Measurements from ENCODE around the gene CSMD2. TPM values are rescaled to one million over a fixed set of nuclear protein-coding genes. Genes with fewer than 3 reads are reported as not detected.

The CSMD2 gene
- total RNA-seq, 6 donors from 2014 or later, result 0.39 to 1.0 (median 0.52) TPM

DNA sequence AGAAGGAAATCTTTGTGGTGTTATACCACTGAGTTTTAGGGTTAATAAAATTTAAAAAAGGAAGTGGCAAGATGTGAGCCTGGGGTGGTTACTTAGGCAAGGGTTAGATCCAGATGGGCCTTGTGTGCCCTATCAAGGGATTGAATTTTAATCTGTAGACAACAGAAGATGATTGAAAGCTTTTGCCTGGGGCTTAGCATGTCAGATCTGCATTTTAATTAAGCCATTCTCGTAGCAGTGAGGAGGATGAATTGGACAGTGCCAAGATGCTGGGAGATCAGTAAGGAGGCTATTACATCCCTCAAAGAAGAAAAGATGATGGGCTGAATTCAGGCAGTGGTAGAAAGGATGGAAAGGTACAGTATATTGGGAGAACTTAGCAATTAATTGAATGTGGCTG lies 258.9 kb downstream of the CSMD2 start:
- H3K27me3 ChIP-seq, result no peaks in the 10 kb centered on the region
- no peak overlapping the region for H3K27ac ChIP-seq
- no peak for ATAC-seq (ENCODE audit: low FRiP score in 2 of 2)
- H3K9me3 ChIP-seq, result no peaks in the 10 kb centered on the region
- no peaks in the 10 kb centered on the region for H3K36me3 ChIP-seq
- TF ChIP-seq POLR2A (IDR thresholded peaks at IDR 0.05) (no peak), EP300 (IDR thresholded peaks at IDR 0.05) (no peak), POLR2AphosphoS5 (IDR thresholded peaks at IDR 0.05) (no peak)
- TF ChIP-seq, protein P1, sequence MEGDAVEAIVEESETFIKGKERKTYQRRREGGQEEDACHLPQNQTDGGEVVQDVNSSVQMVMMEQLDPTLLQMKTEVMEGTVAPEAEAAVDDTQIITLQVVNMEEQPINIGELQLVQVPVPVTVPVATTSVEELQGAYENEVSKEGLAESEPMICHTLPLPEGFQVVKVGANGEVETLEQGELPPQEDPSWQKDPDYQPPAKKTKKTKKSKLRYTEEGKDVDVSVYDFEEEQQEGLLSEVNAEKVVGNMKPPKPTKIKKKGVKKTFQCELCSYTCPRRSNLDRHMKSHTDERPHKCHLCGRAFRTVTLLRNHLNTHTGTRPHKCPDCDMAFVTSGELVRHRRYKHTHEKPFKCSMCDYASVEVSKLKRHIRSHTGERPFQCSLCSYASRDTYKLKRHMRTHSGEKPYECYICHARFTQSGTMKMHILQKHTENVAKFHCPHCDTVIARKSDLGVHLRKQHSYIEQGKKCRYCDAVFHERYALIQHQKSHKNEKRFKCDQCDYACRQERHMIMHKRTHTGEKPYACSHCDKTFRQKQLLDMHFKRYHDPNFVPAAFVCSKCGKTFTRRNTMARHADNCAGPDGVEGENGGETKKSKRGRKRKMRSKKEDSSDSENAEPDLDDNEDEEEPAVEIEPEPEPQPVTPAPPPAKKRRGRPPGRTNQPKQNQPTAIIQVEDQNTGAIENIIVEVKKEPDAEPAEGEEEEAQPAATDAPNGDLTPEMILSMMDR (IDR thresholded peaks at IDR 0.05), result no peak
- H3K4me3 ChIP-seq, result no peak overlapping the region
- WGBS, 2 donors, result 64 to 78% methylated on average over 1 of the region's 1 CpG
- H3K4me1 ChIP-seq, result peaks cover 0 to 7% (median 3%) of the 10 kb centered on the region in 4 donors
- no peak for DNase-seq

DNA sequence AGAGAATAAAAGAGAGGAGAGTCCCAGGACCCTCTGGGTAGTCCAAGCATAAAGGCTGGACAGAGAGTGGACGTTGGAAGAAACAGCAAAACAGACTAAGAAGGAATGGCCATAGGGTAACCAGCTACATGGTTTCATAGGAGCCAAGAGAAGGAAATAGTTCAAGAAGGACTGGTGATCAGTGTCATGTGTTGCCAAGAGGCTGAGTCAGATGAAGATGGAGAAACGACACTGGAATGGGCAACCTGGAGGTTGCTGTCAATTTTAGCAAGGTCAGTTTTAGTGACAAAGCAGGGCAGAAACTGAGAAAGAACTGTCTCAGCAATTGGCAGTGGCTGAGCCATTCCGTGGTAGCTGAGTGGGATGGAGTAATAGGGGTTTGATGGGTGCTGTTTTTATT lies 259.8 kb downstream of the CSMD2 start:
- ATAC-seq (ENCODE audit: low FRiP score in 2 of 2) (no peak), DNase-seq (no peak)
- no peak overlapping the region for H3K27ac ChIP-seq
- no peaks in the 10 kb centered on the region for H3K27me3 ChIP-seq
- no peaks in the 10 kb centered on the region for H3K36me3 ChIP-seq
- TF ChIP-seq EP300 (IDR thresholded peaks at IDR 0.05) (no peak), POLR2A (IDR thresholded peaks at IDR 0.05) (no peak), POLR2AphosphoS5 (IDR thresholded peaks at IDR 0.05) (no peak)
- TF ChIP-seq, protein P1 (IDR thresholded peaks at IDR 0.05), result no peak
- 71 to 72% methylated on average over 3 of the region's 3 CpGs for WGBS, 2 donors
- H3K4me1 ChIP-seq, result peaks cover 0 to 7% (median 3%) of the 10 kb centered on the region in 4 donors
- H3K4me3 ChIP-seq, result no peak overlapping the region
- H3K9me3 ChIP-seq, result no peaks in the 10 kb centered on the region

DNA sequence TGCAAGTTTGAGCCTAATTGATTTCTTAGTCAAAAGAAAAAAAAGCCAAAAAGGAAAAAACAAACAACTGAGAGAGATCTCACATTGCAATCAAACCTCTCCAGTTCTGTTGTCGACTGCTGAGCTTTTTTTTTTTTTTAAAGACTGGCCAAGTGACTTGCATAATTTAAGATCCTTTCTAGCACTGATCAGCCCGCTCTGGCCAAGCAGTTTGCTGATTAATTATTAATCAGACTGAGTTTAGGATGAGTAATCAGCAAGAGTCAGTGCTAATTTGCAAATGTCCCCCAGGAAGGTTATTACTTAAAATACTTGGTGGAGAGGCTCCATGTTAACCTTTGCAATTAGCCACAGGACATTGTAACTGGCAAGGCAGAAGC lies 261.8 kb downstream of the CSMD2 start:
- TF ChIP-seq POLR2A (IDR thresholded peaks at IDR 0.05) (no peak), POLR2AphosphoS5 (IDR thresholded peaks at IDR 0.05) (no peak), EP300 (IDR thresholded peaks at IDR 0.05) (no peak)
- TF ChIP-seq, protein P1 (IDR thresholded peaks at IDR 0.05), result no peak
- peaks cover 0 to 7% (median 3%) of the 10 kb centered on the region in 4 donors for H3K4me1 ChIP-seq
- peak in 1 of 2 donors; percentile 56 for ATAC-seq (ENCODE audit: low FRiP score in 2 of 2)
- 15 to 22% methylated on average over 2 of the region's 2 CpGs for WGBS, 2 donors
- H3K27ac ChIP-seq, result no peak overlapping the region
- H3K36me3 ChIP-seq, result no peaks in the 10 kb centered on the region
- DNase-seq, result no peak
- no peak overlapping the region for H3K4me3 ChIP-seq
- H3K27me3 ChIP-seq, result no peaks in the 10 kb centered on the region
- no peaks in the 10 kb centered on the region for H3K9me3 ChIP-seq

DNA sequence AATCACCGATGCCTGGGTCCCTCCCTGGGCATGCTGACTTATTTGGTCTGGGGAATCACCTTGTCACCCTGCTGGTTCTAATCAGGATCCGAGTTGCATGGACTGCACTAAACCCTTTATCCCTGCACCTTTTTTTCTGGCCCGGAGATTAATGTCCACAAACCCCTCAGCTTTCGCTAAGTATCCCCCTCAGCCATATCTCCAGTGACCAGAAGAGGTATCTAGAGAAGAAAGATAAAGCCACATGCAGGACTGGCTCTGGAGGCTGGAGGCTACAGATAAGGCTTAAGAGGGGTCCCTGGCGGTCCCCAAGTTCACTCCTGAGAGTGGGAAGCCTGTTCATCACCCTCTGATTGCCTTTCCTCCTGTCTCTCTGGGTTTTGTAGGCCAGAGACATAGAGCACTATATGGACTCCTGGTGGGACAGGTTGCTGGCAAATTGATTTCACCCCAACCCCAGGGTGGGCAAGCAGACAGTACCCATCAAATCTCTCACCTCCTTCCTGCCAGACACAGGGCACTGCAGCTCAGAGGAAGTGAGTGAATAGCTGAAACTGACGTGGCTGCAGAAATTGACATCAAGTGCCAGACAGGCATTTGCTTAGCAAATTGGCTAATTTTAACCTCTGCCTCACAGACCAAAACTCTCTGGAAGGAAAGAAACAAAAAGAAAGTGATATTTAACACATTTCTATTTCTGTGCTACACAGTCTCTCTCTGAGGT lies 262.4 kb downstream of the CSMD2 start:
- Histone ChIP-seq H3K36me3 (no peaks in the 10 kb centered on the region), H3K27ac (no peak overlapping the region), H3K4me3 (no peak overlapping the region), H3K27me3 (no peaks in the 10 kb centered on the region), H3K9me3 (no peaks in the 10 kb centered on the region), H3K4me1 (peaks cover 0 to 7% (median 3%) of the 10 kb centered on the region in 4 donors)
- DNase-seq (no peak), ATAC-seq (ENCODE audit: low FRiP score in 2 of 2) (no peak)
- TF ChIP-seq EP300 (IDR thresholded peaks at IDR 0.05), result no peak
- no peak for TF ChIP-seq POLR2AphosphoS5 (IDR thresholded peaks at IDR 0.05)
- TF ChIP-seq, protein P1 (IDR thresholded peaks at IDR 0.05), result no peak
- TF ChIP-seq POLR2A (IDR thresholded peaks at IDR 0.05), result no peak
- WGBS, 2 donors, result 60% methylated on average over 6 of the region's 6 CpGs

DNA sequence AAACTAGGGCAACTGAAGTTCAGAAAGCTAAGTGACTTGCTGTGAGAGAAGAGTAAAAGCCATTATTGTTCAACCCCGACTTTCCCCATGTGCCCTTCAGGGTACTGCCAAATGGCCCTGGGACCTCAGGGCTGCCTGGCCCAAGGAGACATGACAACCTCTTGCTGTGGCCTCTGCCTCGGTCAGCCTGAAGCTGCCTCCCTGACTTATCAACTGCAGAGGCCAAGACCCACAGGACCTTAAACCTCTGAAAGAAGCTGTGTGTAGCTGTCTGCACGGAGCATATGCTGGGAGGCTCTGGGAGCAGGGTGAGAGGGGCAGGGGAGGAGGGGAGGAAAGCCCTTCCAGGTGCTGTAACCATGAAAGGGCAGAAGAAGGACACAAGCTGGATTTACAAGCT lies 265.3 kb downstream of the CSMD2 start:
- peaks cover 0 to 7% (median 3%) of the 10 kb centered on the region in 4 donors for H3K4me1 ChIP-seq
- no peak overlapping the region for H3K4me3 ChIP-seq
- ATAC-seq (ENCODE audit: low FRiP score in 2 of 2), result no peak
- no peaks in the 10 kb centered on the region for H3K36me3 ChIP-seq
- DNase-seq, result no peak
- no peak overlapping the region for H3K27ac ChIP-seq
- H3K27me3 ChIP-seq, result no peaks in the 10 kb centered on the region
- TF ChIP-seq POLR2A (IDR thresholded peaks at IDR 0.05) (no peak), EP300 (IDR thresholded peaks at IDR 0.05) (no peak), POLR2AphosphoS5 (IDR thresholded peaks at IDR 0.05) (no peak)
- TF ChIP-seq, protein P1 (IDR thresholded peaks at IDR 0.05), result no peak
- WGBS, 2 donors, result 63 to 81% methylated on average over 3 of the region's 3 CpGs
- no peaks in the 10 kb centered on the region for H3K9me3 ChIP-seq

Data from upper lobe of left lung (tissue), 6 donors.